Gastroesophageal sphincter (tissue), 3 donors: ENCODE results near the gene RHNO1.

ENCODE experiments used
- POLR2AphosphoS5 ChIP-seq: sonication (generic); formaldehyde crosslinking; IDR thresholded peaks from one replicate; pipeline ENCODE4 v1.6.1; 2017; ENCODE audit warnings: antibody characterized with exemption
- TF ChIP-seq, protein P1 (sequence below), 4 experiments: fragments of 200-600 bp in 2 of 4; fragments of 450-650 bp in 2 of 4; sonication (generic) in 1 of 4; IDR thresholded peaks; one replicate each; pipeline ENCODE4 v1.5.1; 2017 to 2019; ENCODE audit warnings: antibody characterized with exemption in 4 of 4, mild to moderate bottlenecking in 2 of 4, moderate library complexity in 2 of 4

DNA sequence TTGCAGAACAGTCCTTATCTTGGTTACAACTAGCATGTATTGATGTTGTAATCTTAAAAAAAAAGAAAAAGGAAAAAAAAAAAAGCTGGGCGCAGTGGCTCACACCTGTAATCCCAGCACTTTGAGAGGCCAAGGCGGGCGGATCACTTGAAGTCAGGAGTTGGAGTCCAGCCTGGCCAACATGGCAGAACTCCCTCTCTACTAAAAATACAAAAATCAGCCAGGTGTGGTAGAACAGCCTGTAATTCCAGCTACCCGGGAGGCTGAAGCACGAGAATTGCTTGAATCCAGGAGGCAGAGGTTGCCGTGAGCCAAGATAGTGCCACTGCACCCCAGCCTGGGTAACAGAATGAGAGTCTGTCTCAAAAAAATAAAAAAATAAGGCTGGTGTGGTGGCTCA, 56.6 kb downstream of the RHNO1 start:
- TF ChIP-seq, protein P1, sequence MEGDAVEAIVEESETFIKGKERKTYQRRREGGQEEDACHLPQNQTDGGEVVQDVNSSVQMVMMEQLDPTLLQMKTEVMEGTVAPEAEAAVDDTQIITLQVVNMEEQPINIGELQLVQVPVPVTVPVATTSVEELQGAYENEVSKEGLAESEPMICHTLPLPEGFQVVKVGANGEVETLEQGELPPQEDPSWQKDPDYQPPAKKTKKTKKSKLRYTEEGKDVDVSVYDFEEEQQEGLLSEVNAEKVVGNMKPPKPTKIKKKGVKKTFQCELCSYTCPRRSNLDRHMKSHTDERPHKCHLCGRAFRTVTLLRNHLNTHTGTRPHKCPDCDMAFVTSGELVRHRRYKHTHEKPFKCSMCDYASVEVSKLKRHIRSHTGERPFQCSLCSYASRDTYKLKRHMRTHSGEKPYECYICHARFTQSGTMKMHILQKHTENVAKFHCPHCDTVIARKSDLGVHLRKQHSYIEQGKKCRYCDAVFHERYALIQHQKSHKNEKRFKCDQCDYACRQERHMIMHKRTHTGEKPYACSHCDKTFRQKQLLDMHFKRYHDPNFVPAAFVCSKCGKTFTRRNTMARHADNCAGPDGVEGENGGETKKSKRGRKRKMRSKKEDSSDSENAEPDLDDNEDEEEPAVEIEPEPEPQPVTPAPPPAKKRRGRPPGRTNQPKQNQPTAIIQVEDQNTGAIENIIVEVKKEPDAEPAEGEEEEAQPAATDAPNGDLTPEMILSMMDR (IDR thresholded peaks at IDR 0.05): no peak
- no peak for TF ChIP-seq POLR2AphosphoS5
